Neural progenitor cell (in vitro differentiated cells): ENCODE data around the gene SAA4.

Experiments used
- CTCF ChIP-seq: fragments of 200-600 bp; sonication (generic); IDR thresholded peaks from 2 replicates; pipeline ENCODE4 v1.5.1; 2017; ENCODE audit warnings: antibody characterized with exemption, mild to moderate bottlenecking
- EZH2 ChIP-seq: fragments of 200-600 bp; sonication (generic); IDR thresholded peaks from 2 replicates; pipeline ENCODE4 v1.6.1; 2017; ENCODE audit warnings: antibody characterized with exemption, mild to moderate bottlenecking, moderate library complexity
- EZH2phosphoT487 ChIP-seq: fragments of 200-600 bp; sonication (generic); IDR thresholded peaks from 2 replicates; pipeline ENCODE4 v1.6.1; 2017; ENCODE audit warnings: antibody characterized with exemption

GRCh38 chr11:18253233-18253632, 16.6 kb upstream of the SAA4 start:
- TF ChIP-seq CTCF (no peak), EZH2 (no peak), EZH2phosphoT487 (no peak)
